B cell (primary cell): ENCODE data around the gene GSG1L. TPM values are rescaled to one million over a fixed set of nuclear protein-coding genes. Genes with fewer than 3 reads are reported as not detected.

Experiments used
- ATAC-seq: fragments of 200-7000 bp; cut with Tn5 transposase; one replicate; pipeline ENCODE4 v1.10.0; 2021; ENCODE audit warnings: low read depth, mild to moderate bottlenecking, moderate number of reproducible peaks, moderate library complexity
- CTCF ChIA-PET: fragments of 350-600 bp; sonication (Branson Sonifier 250); formaldehyde crosslinking; loops from one replicate; lab custom pipeline; 2021; ENCODE audit warnings: antibody characterized with exemption, inconsistent platforms; lab: Charles Lee
- POLR2A ChIA-PET: fragments of 350-600 bp; sonication (Branson Sonifier 250); formaldehyde crosslinking; loops from one replicate; lab custom pipeline; 2021; ENCODE audit warnings: antibody characterized with exemption; lab: Charles Lee
- DNase-seq: peaks from one replicate; pipeline ENCODE4 v3.0.0; 2013
- H2AFZ ChIP-seq: 2 replicates; pipeline ENCODE4 v1.6.1; 2012; ENCODE audit warnings: mild to moderate bottlenecking, low read depth, low read length; ENCODE audit not compliant: insufficient read depth, poor library complexity, severe bottlenecking
- H3K27ac ChIP-seq, 2 donors: 1 replicate in 1 of 2; 2 replicates in 1 of 2; pipeline ENCODE4 v1.5.1; 2012 to 2013; ENCODE audit warnings: low read length in 2 of 2, mild to moderate bottlenecking in 2 of 2, moderate library complexity in 1 of 2
- H3K27me3 ChIP-seq, 4 experiments: fragments of 200-600 bp in 1 of 4; sonication (generic) in 1 of 4; replicated peaks in 1 of 4; 1 replicate in 2 of 4; 2 replicates in 2 of 4; pipeline versions ENCODE4 v1.6.1 to v1.7.0; 2013 to 2016; ENCODE audit warnings: low read length in 3 of 4, mild to moderate bottlenecking in 2 of 4, mixed read lengths in 1 of 4, moderate library complexity in 1 of 4; ENCODE audit not compliant: insufficient read depth in 4 of 4, control insufficient read depth in 3 of 4; ENCODE audit errors: control extremely low read depth in 1 of 4
- H3K36me3 ChIP-seq, 2 experiments: replicated peaks in 1 of 2; 1 replicate in 1 of 2; 2 replicates in 1 of 2; pipeline versions ENCODE4 v1.6.1 to v1.7.1; 2013; ENCODE audit warnings: low read length in 1 of 2; ENCODE audit not compliant: insufficient read depth in 2 of 2, control insufficient read depth in 1 of 2; ENCODE audit errors: control extremely low read depth in 1 of 2, extremely low read depth in 1 of 2
- H3K4me1 ChIP-seq, 2 donors: fragments of 200-600 bp in 1 of 2; sonication (generic) in 1 of 2; 1 replicate in 1 of 2; 2 replicates in 1 of 2; pipeline versions ENCODE4 v1.5.1 to v1.6.1; 2013 to 2017; ENCODE audit warnings: low read length in 2 of 2; ENCODE audit not compliant: control insufficient read depth in 2 of 2, insufficient read depth in 2 of 2
- H3K4me2 ChIP-seq: replicated peaks from 2 replicates; pipeline ENCODE3; 2012; ENCODE audit warnings: mild to moderate bottlenecking, low read depth, low read length; ENCODE audit not compliant: poor library complexity, severe bottlenecking
- H3K4me3 ChIP-seq, 5 experiments: fragments of 200-600 bp in 1 of 5; sonication (generic) in 1 of 5; 1 replicate in 3 of 5; 2 replicates in 2 of 5; pipeline versions ENCODE4 v1.5.1 to v1.7.0; 2011 to 2016; ENCODE audit warnings: low read length in 4 of 5, mild to moderate bottlenecking in 4 of 5, low read depth in 2 of 5, control low read depth in 1 of 5, moderate library complexity in 1 of 5; ENCODE audit not compliant: insufficient read depth in 1 of 5; ENCODE audit errors: control extremely low read depth in 1 of 5, extremely low read depth in 1 of 5
- H3K79me2 ChIP-seq: fragments of 200-600 bp; sonication (generic); one replicate; pipeline ENCODE4 v1.6.0; 2016; ENCODE audit warnings: low read length; ENCODE audit not compliant: control insufficient read depth, insufficient read depth
- H3K9ac ChIP-seq: fragments of 200-600 bp; sonication (generic); 2 replicates; pipeline ENCODE4 v1.6.1; 2017; ENCODE audit warnings: mild to moderate bottlenecking, low read length, moderate library complexity
- H3K9me3 ChIP-seq, 3 donors: one replicate each; pipeline versions ENCODE4 v1.6.1 to v1.7.1; 2013; ENCODE audit warnings: low read length in 2 of 3; ENCODE audit not compliant: control insufficient read depth in 2 of 3, insufficient read depth in 1 of 3; ENCODE audit errors: control extremely low read depth in 1 of 3
- H4K20me1 ChIP-seq: 2 replicates; pipeline ENCODE4 v1.6.0; 2012; ENCODE audit warnings: mild to moderate bottlenecking, low read length; ENCODE audit not compliant: insufficient read depth, control insufficient read depth, poor library complexity, severe bottlenecking
- H3K27ac Mint-ChIP-seq: one replicate; pipeline ENCODE4 v1.8.0; 2021; ENCODE audit warnings: mixed read lengths
- H3K27me3 Mint-ChIP-seq: one replicate; pipeline ENCODE4 v1.8.0; 2021; ENCODE audit warnings: mixed read lengths
- H3K4me1 Mint-ChIP-seq: one replicate; pipeline ENCODE4 v1.8.0; 2021; ENCODE audit warnings: mixed read lengths
- H3K4me3 Mint-ChIP-seq: one replicate; pipeline ENCODE4 v1.8.0; 2021; ENCODE audit warnings: mixed read lengths
- H3K9me3 Mint-ChIP-seq: one replicate; pipeline ENCODE4 v1.8.0; 2022; ENCODE audit warnings: mixed read lengths; ENCODE audit not compliant: insufficient read depth
- EZH2 ChIP-seq: IDR thresholded peaks from 2 replicates; pipeline ENCODE4 v1.6.1; 2012; ENCODE audit warnings: borderline replicate concordance, low read depth, mild to moderate bottlenecking, moderate library complexity, low read length; ENCODE audit not compliant: insufficient read depth, poor library complexity, severe bottlenecking
- WGBS: methylation state at CpG from one replicate; pipeline ENCODE4 v1.1.5; 2013; ENCODE audit warnings: missing lambda C conversion rate; ENCODE audit not compliant: insufficient coverage; 5-methylcytosine and 5-hydroxymethylcytosine counted together
- intact Hi-C: fragments of 100-400 bp; cut with micrococcal nuclease; formaldehyde crosslinking; loops from one replicate; pipeline ENCODE4 v1.10.0; 2022
- polyA plus RNA-seq: library from polyadenylated mRNA; depleted of rRNA; stranded (reverse); fragments of >200 nt; gene quantifications from 2 replicates; pipeline ENCODE4 v1.2.3, GENCODE V29; 2012
- total RNA-seq, 2 donors: library from RNA; stranded (reverse); fragments of 120-200 nt in 1 of 2; gene quantifications; 1 replicate in 1 of 2; 2 replicates in 1 of 2; pipeline versions ENCODE4 v1.2.3 to v1.2.4, GENCODE V29; 2013 to 2022
- TF ChIP-seq, protein P1 (sequence below): fragments of 200-600 bp; IDR thresholded peaks from one replicate; pipeline ENCODE4 v1.8.0; 2022; ENCODE audit warnings: antibody characterized with exemption, mild to moderate bottlenecking

GSG1L gene
- total and polyA plus RNA-seq, 2 donors (not counting 1 experiment from before 2014, with no cell fraction given), result 0.01 TPM; not detected in 1

DNA sequence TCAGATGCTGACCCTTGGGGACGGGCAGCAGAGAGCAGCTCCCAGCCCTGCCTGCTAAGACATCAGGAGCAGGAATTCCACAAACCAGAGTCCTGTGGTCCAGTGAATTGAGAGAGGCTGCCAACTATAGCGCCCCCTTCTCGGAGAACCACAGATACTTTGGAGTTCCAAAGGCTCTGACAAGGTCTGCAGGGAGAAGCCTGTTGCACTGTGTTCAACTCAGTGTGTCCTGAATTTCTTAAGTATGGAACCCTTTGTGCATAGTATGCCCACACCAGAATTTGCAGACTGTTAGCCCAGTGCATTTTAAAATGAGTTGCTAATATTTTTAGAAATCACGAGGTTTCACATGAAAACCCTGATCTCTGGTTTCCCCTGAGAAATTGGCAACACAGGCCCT lies 290.2 kb downstream of the GSG1L start:
- TF ChIP-seq EZH2, result no peak
- TF ChIP-seq, protein P1, sequence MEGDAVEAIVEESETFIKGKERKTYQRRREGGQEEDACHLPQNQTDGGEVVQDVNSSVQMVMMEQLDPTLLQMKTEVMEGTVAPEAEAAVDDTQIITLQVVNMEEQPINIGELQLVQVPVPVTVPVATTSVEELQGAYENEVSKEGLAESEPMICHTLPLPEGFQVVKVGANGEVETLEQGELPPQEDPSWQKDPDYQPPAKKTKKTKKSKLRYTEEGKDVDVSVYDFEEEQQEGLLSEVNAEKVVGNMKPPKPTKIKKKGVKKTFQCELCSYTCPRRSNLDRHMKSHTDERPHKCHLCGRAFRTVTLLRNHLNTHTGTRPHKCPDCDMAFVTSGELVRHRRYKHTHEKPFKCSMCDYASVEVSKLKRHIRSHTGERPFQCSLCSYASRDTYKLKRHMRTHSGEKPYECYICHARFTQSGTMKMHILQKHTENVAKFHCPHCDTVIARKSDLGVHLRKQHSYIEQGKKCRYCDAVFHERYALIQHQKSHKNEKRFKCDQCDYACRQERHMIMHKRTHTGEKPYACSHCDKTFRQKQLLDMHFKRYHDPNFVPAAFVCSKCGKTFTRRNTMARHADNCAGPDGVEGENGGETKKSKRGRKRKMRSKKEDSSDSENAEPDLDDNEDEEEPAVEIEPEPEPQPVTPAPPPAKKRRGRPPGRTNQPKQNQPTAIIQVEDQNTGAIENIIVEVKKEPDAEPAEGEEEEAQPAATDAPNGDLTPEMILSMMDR, result no peak
- POLR2A ChIA-PET, result no interaction called here
- H3K9ac ChIP-seq, result no peak overlapping the region
- H3K27ac Mint-ChIP-seq, result no peak overlapping the region
- no peak for ATAC-seq
- no peak for DNase-seq
- no peak overlapping the region for H3K4me3 ChIP-seq
- no peaks in the 10 kb centered on the region for H4K20me1 ChIP-seq
- H2AFZ ChIP-seq, result no peak overlapping the region
- H3K4me1 ChIP-seq, result no peaks in the 10 kb centered on the region
- H3K27me3 ChIP-seq, result no peaks in the 10 kb centered on the region
- H3K9me3 Mint-ChIP-seq, result no peaks in the 10 kb centered on the region
- no peaks in the 10 kb centered on the region for H3K27me3 Mint-ChIP-seq
- H3K4me2 ChIP-seq, result no peak overlapping the region
- no peaks in the 10 kb centered on the region for H3K79me2 ChIP-seq
- no peak overlapping the region for H3K27ac ChIP-seq
- H3K4me1 Mint-ChIP-seq, result no peaks in the 10 kb centered on the region
- 91% methylated on average over 4 of the region's 4 CpGs for WGBS
- H3K36me3 ChIP-seq, result peaks cover 0 to 8% of the 10 kb centered on the region in 2 experiments
- CTCF ChIA-PET, result no interaction called here
- no peaks in the 10 kb centered on the region for H3K9me3 ChIP-seq
- intact Hi-C loops, result no loop called here
- no peak overlapping the region for H3K4me3 Mint-ChIP-seq

DNA sequence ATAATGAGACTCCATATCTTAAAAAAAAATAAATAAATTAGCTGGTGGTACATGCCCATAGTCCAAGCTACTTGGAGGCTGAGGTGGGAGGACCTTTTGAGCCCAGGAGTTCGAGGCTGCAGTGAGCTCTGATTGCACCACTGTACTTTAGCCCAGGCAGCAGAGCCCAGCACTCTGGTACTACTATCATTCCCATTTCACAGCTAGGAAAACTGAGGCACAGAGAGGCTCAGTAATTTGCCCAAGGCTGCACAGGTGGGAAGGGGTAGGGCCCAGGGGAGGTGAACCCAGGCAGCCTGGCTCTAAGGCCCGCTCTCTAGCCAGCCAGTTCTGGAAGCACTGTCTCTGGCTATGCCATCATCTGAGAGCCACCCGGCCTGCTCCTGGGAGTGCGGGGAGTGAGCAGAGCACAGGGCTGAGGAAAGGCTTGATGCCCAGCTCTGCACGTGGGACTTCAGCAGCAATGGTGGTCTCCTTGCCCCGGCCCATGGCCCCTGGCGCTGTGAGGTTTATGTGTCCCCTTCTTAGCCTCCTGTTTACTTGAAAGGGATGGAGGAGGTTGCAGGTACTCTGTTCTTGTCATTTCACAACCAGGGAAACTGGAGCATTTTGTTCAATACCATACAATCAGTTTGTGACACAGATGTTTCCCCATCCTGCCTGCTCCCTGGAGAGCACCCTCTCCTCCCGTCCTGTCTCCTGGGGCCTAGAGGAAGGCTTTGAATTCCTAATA lies 291.3 kb downstream of the GSG1L start:
- Histone ChIP-seq H3K4me3 (no peak overlapping the region), H3K9ac (no peak overlapping the region), H2AFZ (no peak overlapping the region), H3K79me2 (no peaks in the 10 kb centered on the region), H3K4me1 (no peaks in the 10 kb centered on the region), H3K27me3 (no peaks in the 10 kb centered on the region), H3K9me3 (no peaks in the 10 kb centered on the region), H3K4me2 (no peak overlapping the region), H4K20me1 (no peaks in the 10 kb centered on the region), H3K36me3 (peaks cover 0 to 11% of the 10 kb centered on the region in 2 experiments), H3K27ac (no peak overlapping the region)
- POLR2A ChIA-PET, result no interaction called here
- intact Hi-C loops, result no loop called here
- no peaks in the 10 kb centered on the region for H3K9me3 Mint-ChIP-seq
- H3K4me3 Mint-ChIP-seq, result no peak overlapping the region
- ATAC-seq (no peak), DNase-seq (no peak)
- CTCF ChIA-PET, result no interaction called here
- no peaks in the 10 kb centered on the region for H3K27me3 Mint-ChIP-seq
- WGBS, result 59% methylated on average over 7 of the region's 8 CpGs
- no peaks in the 10 kb centered on the region for H3K4me1 Mint-ChIP-seq
- H3K27ac Mint-ChIP-seq, result no peak overlapping the region
- TF ChIP-seq, protein P1, result no peak
- no peak for TF ChIP-seq EZH2
